Measurements from ENCODE around the gene CCDC150.

The CCDC150 gene

GRCh38 chr2:196737046-196737445, 97.5 kb downstream of the CCDC150 start:
- in situ Hi-C loops (cut with MboI; ENCODE audit: low pct_unique_long_range_greater_than_20kb, low sequenced_read_pairs, unreplicated experiment) = no loop called here
- DNase-seq (ENCODE audit: low spot score) = no peak
- TF ChIP-seq, protein P1, sequence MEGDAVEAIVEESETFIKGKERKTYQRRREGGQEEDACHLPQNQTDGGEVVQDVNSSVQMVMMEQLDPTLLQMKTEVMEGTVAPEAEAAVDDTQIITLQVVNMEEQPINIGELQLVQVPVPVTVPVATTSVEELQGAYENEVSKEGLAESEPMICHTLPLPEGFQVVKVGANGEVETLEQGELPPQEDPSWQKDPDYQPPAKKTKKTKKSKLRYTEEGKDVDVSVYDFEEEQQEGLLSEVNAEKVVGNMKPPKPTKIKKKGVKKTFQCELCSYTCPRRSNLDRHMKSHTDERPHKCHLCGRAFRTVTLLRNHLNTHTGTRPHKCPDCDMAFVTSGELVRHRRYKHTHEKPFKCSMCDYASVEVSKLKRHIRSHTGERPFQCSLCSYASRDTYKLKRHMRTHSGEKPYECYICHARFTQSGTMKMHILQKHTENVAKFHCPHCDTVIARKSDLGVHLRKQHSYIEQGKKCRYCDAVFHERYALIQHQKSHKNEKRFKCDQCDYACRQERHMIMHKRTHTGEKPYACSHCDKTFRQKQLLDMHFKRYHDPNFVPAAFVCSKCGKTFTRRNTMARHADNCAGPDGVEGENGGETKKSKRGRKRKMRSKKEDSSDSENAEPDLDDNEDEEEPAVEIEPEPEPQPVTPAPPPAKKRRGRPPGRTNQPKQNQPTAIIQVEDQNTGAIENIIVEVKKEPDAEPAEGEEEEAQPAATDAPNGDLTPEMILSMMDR (IDR thresholded peaks at IDR 0.05; ENCODE audit: extremely low read depth, insufficient read depth, missing control alignments) = no peak

- in situ Hi-C loops (cut with MboI; ENCODE audit: low pct_unique_long_range_greater_than_20kb, low sequenced_read_pairs, unreplicated experiment) = no loop called here
- TF ChIP-seq, protein P1 (IDR thresholded peaks at IDR 0.05; ENCODE audit: extremely low read depth, insufficient read depth, missing control alignments) = no peak
- DNase-seq (ENCODE audit: low spot score) = no peak
Observed at GRCh38 chr2:196739031-196739430, 99.5 kb downstream of the CCDC150 start.

DNA sequence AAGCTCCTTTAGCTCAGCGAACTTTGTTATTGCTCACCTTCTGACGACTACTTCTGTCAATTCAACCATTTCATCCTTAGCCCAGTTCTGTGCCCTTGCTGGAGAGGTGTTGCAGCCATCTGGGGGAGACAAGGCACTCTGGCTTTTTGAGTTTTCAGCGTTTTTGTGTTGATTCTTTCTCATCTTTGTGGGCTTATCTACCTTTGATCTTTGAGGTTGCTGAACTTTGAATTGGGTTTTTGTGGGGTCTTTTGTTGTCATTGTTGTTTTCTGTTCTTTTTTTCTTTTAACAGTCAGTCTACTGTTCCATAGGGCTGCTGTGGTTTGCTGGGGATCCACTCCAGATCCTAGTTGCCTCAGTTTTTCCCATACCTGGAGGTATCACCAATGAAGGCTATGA, 102.7 kb downstream of the CCDC150 start:
- TF ChIP-seq, protein P1 (IDR thresholded peaks at IDR 0.05; ENCODE audit: extremely low read depth, insufficient read depth, missing control alignments) = no peak
- no peak for DNase-seq (ENCODE audit: low spot score)
- in situ Hi-C loops (cut with MboI; ENCODE audit: low pct_unique_long_range_greater_than_20kb, low sequenced_read_pairs, unreplicated experiment) = no loop called here

GRCh38 chr2:196742685-196743084, 103.2 kb downstream of the CCDC150 start:
- in situ Hi-C loops (cut with MboI; ENCODE audit: low pct_unique_long_range_greater_than_20kb, low sequenced_read_pairs, unreplicated experiment) = no loop called here
- TF ChIP-seq, protein P1 (IDR thresholded peaks at IDR 0.05; ENCODE audit: extremely low read depth, insufficient read depth, missing control alignments) = no peak
- no peak for DNase-seq (ENCODE audit: low spot score)

DNA sequence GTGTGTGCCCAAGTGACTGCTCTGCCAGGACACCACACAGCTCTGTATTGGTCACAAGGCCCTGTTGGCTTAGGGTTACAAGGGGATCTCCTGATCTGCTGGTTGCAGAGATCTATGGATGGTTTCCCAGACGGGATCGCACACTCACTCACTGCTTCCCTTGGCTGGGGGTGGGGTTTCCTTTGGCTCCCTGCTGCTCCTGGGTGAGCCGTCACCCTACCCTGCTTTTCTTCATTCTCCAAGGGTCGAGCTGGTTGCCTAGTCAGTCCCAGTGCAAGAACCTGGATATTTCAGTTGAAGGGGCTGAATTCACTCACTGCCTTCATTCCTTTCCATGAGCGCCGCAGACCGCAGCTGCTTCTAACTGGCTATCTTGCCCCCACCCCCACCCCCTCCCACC, 103.7 kb downstream of the CCDC150 start:
- no peak for DNase-seq (ENCODE audit: low spot score)
- TF ChIP-seq, protein P1 (IDR thresholded peaks at IDR 0.05; ENCODE audit: extremely low read depth, insufficient read depth, missing control alignments) = no peak
- in situ Hi-C loops (cut with MboI; ENCODE audit: low pct_unique_long_range_greater_than_20kb, low sequenced_read_pairs, unreplicated experiment) = no loop called here

DNA sequence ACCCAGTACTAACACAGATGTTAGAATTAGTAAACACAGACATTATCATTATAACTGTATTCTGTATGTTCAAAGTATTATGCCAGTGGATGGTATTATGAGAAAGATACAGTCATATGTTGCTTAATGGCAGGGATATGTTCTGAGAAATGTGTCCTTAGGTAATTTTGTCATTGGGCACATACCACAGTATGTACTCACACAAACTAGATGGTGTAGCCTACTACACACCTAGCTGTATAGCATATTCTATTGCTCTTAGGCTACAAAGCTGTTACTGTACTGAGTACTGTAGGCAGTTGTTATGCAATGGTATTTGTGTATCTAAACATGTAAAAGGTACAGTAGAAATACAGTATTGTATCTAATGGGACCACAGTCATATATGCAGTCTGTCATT, 106.2 kb downstream of the CCDC150 start:
- TF ChIP-seq, protein P1 (IDR thresholded peaks at IDR 0.05; ENCODE audit: extremely low read depth, insufficient read depth, missing control alignments) = no peak
- in situ Hi-C loops (cut with MboI; ENCODE audit: low pct_unique_long_range_greater_than_20kb, low sequenced_read_pairs, unreplicated experiment) = no loop called here
- no peak for DNase-seq (ENCODE audit: low spot score)

- no peak for DNase-seq (ENCODE audit: low spot score)
- in situ Hi-C loops (cut with MboI; ENCODE audit: low pct_unique_long_range_greater_than_20kb, low sequenced_read_pairs, unreplicated experiment) = no loop called here
- TF ChIP-seq, protein P1 (IDR thresholded peaks at IDR 0.05; ENCODE audit: extremely low read depth, insufficient read depth, missing control alignments) = no peak
Observed at GRCh38 chr2:196747400-196747799, 107.9 kb downstream of the CCDC150 start.
